SK-N-MC (cell line): ENCODE results near the gene TRAPPC12.

Experiments used
- EZH2 ChIP-seq: fragments of 200-600 bp; sonication (generic); IDR thresholded peaks from one replicate; pipeline ENCODE4 v1.6.1; 2017; ENCODE audit warnings: antibody characterized with exemption
- FOXP2 ChIP-seq: optimal IDR thresholded peaks from 2 replicates; pipeline ENCODE3; 2011; ENCODE audit warnings: mild to moderate bottlenecking, moderate library complexity; ENCODE audit not compliant: insufficient read depth; ENCODE audit errors: extremely low read length, control extremely low read depth
- POLR2AphosphoS5 ChIP-seq: IDR thresholded peaks from 2 replicates; pipeline ENCODE4 v1.6.1; 2012; ENCODE audit warnings: mild to moderate bottlenecking, low read depth, low read length, borderline replicate concordance

- no peak for TF ChIP-seq EZH2
- no peak for TF ChIP-seq POLR2AphosphoS5
- no peak for TF ChIP-seq FOXP2
These were observed 7.5 kb downstream of the TRAPPC12 start for GRCh38 chr2:3387011-3387410.
